DMS 273 (cell line): ENCODE measurements around the gene GREB1.

ENCODE experiments used
- DNase-seq: peaks from one replicate; lab custom pipeline; 2025; ENCODE audit not compliant: unreplicated experiment; lab: John Stamatoyannopoulos, UW

The GREB1 gene

GRCh38 chr2:11559066-11559785 is 25.4 kb downstream of the GREB1 start:
- no peak for DNase-seq

- DNase-seq = no peak
These were observed 25.9 kb downstream of the GREB1 start for GRCh38 chr2:11559786-11560155.

GRCh38 chr2:11560806-11561205 is 27.0 kb downstream of the GREB1 start:
- no peak for DNase-seq

- no peak for DNase-seq
These were observed 28.2 kb downstream of the GREB1 start for GRCh38 chr2:11562011-11562410.

- no peak for DNase-seq
These were observed 28.6 kb downstream of the GREB1 start for GRCh38 chr2:11562476-11562875.

- no peak for DNase-seq
These were observed 30.2 kb downstream of the GREB1 start for GRCh38 chr2:11563784-11564666.

GRCh38 chr2:11564816-11565567 is 31.1 kb downstream of the GREB1 start:
- DNase-seq = no peak

GRCh38 chr2:11566383-11566782 is 32.5 kb downstream of the GREB1 start:
- DNase-seq = no peak

- DNase-seq = no peak
These were observed 33.8 kb downstream of the GREB1 start for GRCh38 chr2:11567631-11568031.

GRCh38 chr2:11568436-11568835 is 34.6 kb downstream of the GREB1 start:
- no peak for DNase-seq

GRCh38 chr2:11569636-11570035 is 35.8 kb downstream of the GREB1 start:
- DNase-seq = no peak

- no peak for DNase-seq
These were observed 37.3 kb downstream of the GREB1 start for GRCh38 chr2:11571170-11571569.

- DNase-seq = no peak
These were observed 39.2 kb downstream of the GREB1 start for GRCh38 chr2:11572996-11573395.

- no peak for DNase-seq
These were observed 39.8 kb downstream of the GREB1 start for GRCh38 chr2:11573418-11574175.

GRCh38 chr2:11574176-11575046 is 40.6 kb downstream of the GREB1 start:
- no peak for DNase-seq

GRCh38 chr2:11576398-11576797 is 42.6 kb downstream of the GREB1 start:
- no peak for DNase-seq

- DNase-seq = no peak
These were observed 43.4 kb downstream of the GREB1 start for GRCh38 chr2:11577101-11577883.

- DNase-seq = no peak
These were observed 44.5 kb downstream of the GREB1 start for GRCh38 chr2:11578081-11578948.
